NCI-H82 treated with DMSO at 0.1 percent for 48 hours (cell line): ENCODE measurements around the gene ENPP6.
"Not testable (repeated sequence)": the region's sequence is repeated elsewhere in the genome, so short reads cannot be mapped to it uniquely, and the experiment has no call there.

ENCODE experiments used
- DNase-seq: peaks from one replicate; lab custom pipeline; 2025; ENCODE audit not compliant: unreplicated experiment; lab: John Stamatoyannopoulos, UW

The ENPP6 gene

GRCh38 chr4:184237612-184238011 lies 19.9 kb upstream of the ENPP6 start:
- no peak for DNase-seq

GRCh38 chr4:184235526-184235925 lies 17.9 kb upstream of the ENPP6 start:
- DNase-seq, result no peak

- DNase-seq, result no peak
These were observed 16.5 kb upstream of the ENPP6 start for GRCh38 chr4:184234155-184234554.

GRCh38 chr4:184232975-184233374 lies 15.3 kb upstream of the ENPP6 start:
- DNase-seq, result no peak

- DNase-seq, result no peak
These were observed 14.5 kb upstream of the ENPP6 start for GRCh38 chr4:184232202-184232601.

- no peak for DNase-seq
These were observed 13.9 kb upstream of the ENPP6 start for GRCh38 chr4:184231573-184231972.

GRCh38 chr4:184228056-184228705 lies 10.5 kb upstream of the ENPP6 start:
- no peak for DNase-seq

GRCh38 chr4:184216515-184216914 lies 1.2 kb downstream of the ENPP6 start:
- no peak for DNase-seq

- no peak for DNase-seq
These were observed 1.9 kb downstream of the ENPP6 start for GRCh38 chr4:184215709-184216328.

- no peak for DNase-seq
These were observed 2.7 kb downstream of the ENPP6 start for GRCh38 chr4:184214931-184215330.

- not testable (repeated sequence) for DNase-seq
These were observed 9.7 kb downstream of the ENPP6 start for GRCh38 chr4:184207734-184208607.

- no peak for DNase-seq
These were observed 12.4 kb downstream of the ENPP6 start for GRCh38 chr4:184205243-184205642.

GRCh38 chr4:184203300-184203699 lies 14.4 kb downstream of the ENPP6 start:
- no peak for DNase-seq

- DNase-seq, result no peak
These were observed 16.5 kb downstream of the ENPP6 start for GRCh38 chr4:184201179-184201578.

GRCh38 chr4:184200296-184200695 lies 17.4 kb downstream of the ENPP6 start:
- DNase-seq, result no peak

- no peak for DNase-seq
These were observed 17.9 kb downstream of the ENPP6 start for GRCh38 chr4:184199780-184200179.

GRCh38 chr4:184198190-184198589 lies 19.5 kb downstream of the ENPP6 start:
- DNase-seq, result no peak

- no peak for DNase-seq
These were observed 20.1 kb downstream of the ENPP6 start for GRCh38 chr4:184197536-184198082.

GRCh38 chr4:184196730-184197385 lies 20.8 kb downstream of the ENPP6 start:
- no peak for DNase-seq

- no peak for DNase-seq
These were observed 23.8 kb downstream of the ENPP6 start for GRCh38 chr4:184193556-184194525.
